Glutamatergic neuron (in vitro differentiated cells): Measurements from ENCODE around the gene DPP9. TPM values are rescaled to one million over a fixed set of nuclear protein-coding genes. Genes with fewer than 3 reads are reported as not detected.

Experiments used
- DNase-seq: peaks from one replicate; pipeline ENCODE4 v3.0.0; 2022
- H3K27ac Mint-ChIP-seq: one replicate; pipeline ENCODE4 v1.8.0; 2020; ENCODE audit warnings: mild to moderate bottlenecking, mixed read lengths, inconsistent platforms; ENCODE audit not compliant: unreplicated experiment
- H3K27me3 Mint-ChIP-seq: one replicate; pipeline ENCODE4 v1.8.0; 2020; ENCODE audit warnings: mild to moderate bottlenecking, moderate library complexity, mixed read lengths, inconsistent platforms; ENCODE audit not compliant: unreplicated experiment
- H3K36me3 Mint-ChIP-seq: one replicate; pipeline ENCODE4 v1.8.0; 2020; ENCODE audit warnings: mild to moderate bottlenecking, mixed read lengths, inconsistent platforms; ENCODE audit not compliant: unreplicated experiment
- H3K4me1 Mint-ChIP-seq: one replicate; pipeline ENCODE4 v1.8.0; 2020; ENCODE audit warnings: mild to moderate bottlenecking, low read depth, mixed read lengths, inconsistent platforms; ENCODE audit not compliant: unreplicated experiment
- H3K4me3 Mint-ChIP-seq: one replicate; pipeline ENCODE4 v1.8.0; 2020; ENCODE audit warnings: mild to moderate bottlenecking, mixed read lengths, inconsistent platforms; ENCODE audit not compliant: unreplicated experiment
- H3K9me3 Mint-ChIP-seq: one replicate; pipeline ENCODE4 v1.8.0; 2020; ENCODE audit warnings: mild to moderate bottlenecking, moderate library complexity, mixed read lengths, inconsistent platforms; ENCODE audit not compliant: unreplicated experiment
- CTCF ChIP-seq: fragments of 200-600 bp; sonication (generic); IDR thresholded peaks from one replicate; pipeline ENCODE4 v1.5.0; 2021; ENCODE audit not compliant: partially characterized antibody, unreplicated experiment
- total RNA-seq: library from RNA; stranded (reverse); fragmentation: NEBNext Ultra II Directional; extraction: Animal tissue kit (Norgen Biotek cat#: 25700); gene quantifications from one replicate; pipeline ENCODE4 v1.2.1, GENCODE V29; 2021; ENCODE audit not compliant: unreplicated experiment

Gene DPP9
- total RNA-seq, 1 donor from 2014 or later = 44.8 TPM

DNA sequence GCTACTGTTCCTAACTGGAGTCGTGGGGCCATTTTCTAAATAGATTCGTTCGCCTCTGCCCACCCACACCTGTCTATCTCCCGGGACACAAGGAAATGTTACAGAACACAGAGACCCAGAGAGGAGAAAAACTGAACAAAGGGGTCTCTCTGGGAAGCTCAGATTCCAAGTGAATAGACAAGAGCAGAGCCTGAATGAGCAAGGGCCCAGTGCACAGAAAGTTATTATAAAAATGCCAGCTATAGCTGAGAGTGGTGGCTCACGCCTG, 40.7 kb upstream of the DPP9 start:
- Mint-ChIP-seq H3K4me3 (no peak overlapping the region), H3K27me3 (peaks cover 7% of the 10 kb centered on the region), H3K36me3 (no peaks in the 10 kb centered on the region), H3K9me3 (peaks cover 8% of the 10 kb centered on the region), H3K27ac (peak overlapping the region; percentile 95), H3K4me1 (peaks cover 16% of the 10 kb centered on the region)
- DNase-seq = no peak
- no peak for TF ChIP-seq CTCF

- no peak for TF ChIP-seq CTCF
- no peak overlapping the region for H3K4me3 Mint-ChIP-seq
- DNase-seq = no peak
- H3K4me1 Mint-ChIP-seq = peaks cover 16% of the 10 kb centered on the region
- H3K27ac Mint-ChIP-seq = peak overlapping the region; percentile 66
- no peaks in the 10 kb centered on the region for H3K36me3 Mint-ChIP-seq
- peaks cover 8% of the 10 kb centered on the region for H3K9me3 Mint-ChIP-seq
- H3K27me3 Mint-ChIP-seq = peaks cover 4% of the 10 kb centered on the region
These were observed 39.4 kb upstream of the DPP9 start for GRCh38 chr19:4763021-4763420.

DNA sequence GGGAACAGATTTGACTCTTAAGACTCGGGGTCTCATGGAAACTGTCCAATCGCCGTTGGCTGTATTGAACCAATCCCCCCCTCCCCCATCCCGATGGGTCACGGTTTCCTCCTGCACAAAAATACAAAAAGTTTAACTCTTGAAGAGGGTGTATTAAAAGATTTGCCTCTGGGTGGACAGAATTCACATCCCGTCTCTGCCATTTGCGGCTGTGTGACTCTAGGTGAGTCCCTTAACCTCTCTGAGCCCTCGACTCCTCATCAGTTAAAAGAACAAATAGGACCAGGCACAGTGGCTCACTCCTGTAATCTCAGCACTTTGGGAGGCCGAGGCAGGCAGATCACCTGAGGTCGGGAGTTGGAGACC, 36.6 kb upstream of the DPP9 start:
- Mint-ChIP-seq H3K4me3 (peak overlapping the region; percentile 73), H3K27me3 (peaks cover 7% of the 10 kb centered on the region), H3K9me3 (peaks cover 9% of the 10 kb centered on the region), H3K27ac (no peak overlapping the region), H3K36me3 (no peaks in the 10 kb centered on the region), H3K4me1 (peaks cover 16% of the 10 kb centered on the region)
- DNase-seq = no peak
- TF ChIP-seq CTCF = no peak

DNA sequence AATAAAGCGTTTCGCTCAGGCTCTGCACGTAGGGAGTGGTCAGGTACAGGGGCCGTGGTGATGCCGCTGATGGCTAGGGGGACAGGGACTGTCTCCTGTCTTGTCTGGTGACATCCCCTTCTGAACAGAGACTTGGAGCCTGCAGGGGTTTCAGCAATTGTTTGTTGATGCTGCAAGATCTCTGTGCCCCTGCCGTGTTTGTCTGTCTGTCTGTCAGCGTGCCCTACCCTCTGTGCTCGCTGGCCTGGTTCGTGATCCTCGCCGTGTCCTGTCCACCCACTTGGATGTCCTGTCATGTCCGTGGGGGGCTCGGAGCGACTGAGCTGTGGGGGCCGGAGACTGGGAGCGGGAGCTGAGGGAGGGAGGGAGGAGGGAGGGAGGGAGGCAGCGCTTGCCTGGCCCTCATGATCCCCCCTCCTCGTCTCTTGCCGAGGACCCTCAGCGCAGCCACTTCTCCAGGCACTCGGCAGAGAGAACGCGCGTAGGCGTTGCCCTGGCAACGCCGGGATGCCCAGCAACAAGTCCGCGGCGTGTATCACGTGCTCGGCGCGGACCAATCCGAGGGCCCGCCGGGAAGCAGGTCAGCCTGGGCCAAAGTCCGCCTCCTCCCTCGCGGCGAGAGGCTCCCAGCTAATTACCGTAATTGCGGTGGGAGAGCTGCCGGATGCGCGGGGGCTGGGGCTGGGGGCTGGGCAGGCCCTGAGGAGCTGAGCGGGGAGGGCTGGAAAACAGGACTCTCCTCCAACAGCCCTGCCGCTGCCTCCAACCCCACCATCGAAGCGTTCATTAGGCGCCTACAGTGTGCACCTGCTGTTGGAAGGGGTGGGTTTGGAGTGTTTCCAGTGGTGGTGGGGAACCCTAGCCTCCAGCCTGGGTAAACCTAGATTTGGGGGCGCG, 36.0 kb upstream of the DPP9 start:
- peaks cover 7% of the 10 kb centered on the region for H3K27me3 Mint-ChIP-seq
- peaks cover 16% of the 10 kb centered on the region for H3K4me1 Mint-ChIP-seq
- H3K4me3 Mint-ChIP-seq = peak overlapping the region; percentile 52
- H3K36me3 Mint-ChIP-seq = no peaks in the 10 kb centered on the region
- no peak overlapping the region for H3K27ac Mint-ChIP-seq
- H3K9me3 Mint-ChIP-seq = peaks cover 9% of the 10 kb centered on the region
- peak; percentile 93 for DNase-seq
- TF ChIP-seq CTCF = no peak

GRCh38 chr19:4758659-4759058, 35.0 kb upstream of the DPP9 start:
- no peak for DNase-seq
- no peaks in the 10 kb centered on the region for H3K36me3 Mint-ChIP-seq
- peaks cover 12% of the 10 kb centered on the region for H3K9me3 Mint-ChIP-seq
- no peak for TF ChIP-seq CTCF
- H3K4me3 Mint-ChIP-seq = no peak overlapping the region
- H3K27me3 Mint-ChIP-seq = peaks cover 7% of the 10 kb centered on the region
- H3K27ac Mint-ChIP-seq = no peak overlapping the region
- peaks cover 12% of the 10 kb centered on the region for H3K4me1 Mint-ChIP-seq
